KOPT-K1 (cell line): ENCODE results near the gene ELMO1.

Experiments
- H3K27ac ChIP-seq: fragments of 200-600 bp; sonication (generic); 2 replicates; pipeline ENCODE4 v1.5.1; 2016; ENCODE audit warnings: antibody characterized with exemption, mild to moderate bottlenecking, low read depth, low read length; ENCODE audit not compliant: poor library complexity, severe bottlenecking
- H3K36me3 ChIP-seq: fragments of 200-600 bp; sonication (generic); 2 replicates; pipeline ENCODE4 v1.5.1; 2017; ENCODE audit warnings: antibody characterized with exemption, mild to moderate bottlenecking, low read length, moderate library complexity; ENCODE audit not compliant: insufficient read depth
- H3K9me3 ChIP-seq: fragments of 200-600 bp; sonication (generic); 2 replicates; pipeline ENCODE4 v1.5.1; 2017; ENCODE audit warnings: antibody characterized with exemption, low read length, mild to moderate bottlenecking; ENCODE audit not compliant: insufficient read depth, poor library complexity, severe bottlenecking

ELMO1 gene

GRCh38 chr7:37235813-37236212, 212.9 kb downstream of the ELMO1 start:
- H3K27ac ChIP-seq, result no peak overlapping the region
- H3K36me3 ChIP-seq, result peaks cover 47% of the 10 kb centered on the region
- H3K9me3 ChIP-seq, result no peaks in the 10 kb centered on the region

GRCh38 chr7:37234928-37235327, 213.7 kb downstream of the ELMO1 start:
- H3K27ac ChIP-seq, result no peak overlapping the region
- no peaks in the 10 kb centered on the region for H3K9me3 ChIP-seq
- peaks cover 49% of the 10 kb centered on the region for H3K36me3 ChIP-seq

GRCh38 chr7:37234334-37234733, 214.3 kb downstream of the ELMO1 start:
- H3K9me3 ChIP-seq, result no peaks in the 10 kb centered on the region
- H3K27ac ChIP-seq, result no peak overlapping the region
- peaks cover 47% of the 10 kb centered on the region for H3K36me3 ChIP-seq

- Histone ChIP-seq H3K36me3 (peaks cover 59% of the 10 kb centered on the region), H3K27ac (no peak overlapping the region), H3K9me3 (no peaks in the 10 kb centered on the region)
Observed at GRCh38 chr7:37231613-37232012, 217.1 kb downstream of the ELMO1 start.

- no peaks in the 10 kb centered on the region for H3K9me3 ChIP-seq
- peaks cover 71% of the 10 kb centered on the region for H3K36me3 ChIP-seq
- H3K27ac ChIP-seq, result no peak overlapping the region
Observed at GRCh38 chr7:37230221-37230620, 218.4 kb downstream of the ELMO1 start.

GRCh38 chr7:37229381-37229780, 219.3 kb downstream of the ELMO1 start:
- Histone ChIP-seq H3K36me3 (peaks cover 76% of the 10 kb centered on the region), H3K27ac (no peak overlapping the region), H3K9me3 (no peaks in the 10 kb centered on the region)

- no peak overlapping the region for H3K27ac ChIP-seq
- H3K36me3 ChIP-seq, result peaks cover 83% of the 10 kb centered on the region
- H3K9me3 ChIP-seq, result no peaks in the 10 kb centered on the region
Observed at GRCh38 chr7:37225285-37225969, 223.2 kb downstream of the ELMO1 start.

- H3K36me3 ChIP-seq, result peaks cover 90% of the 10 kb centered on the region
- H3K27ac ChIP-seq, result no peak overlapping the region
Observed at GRCh38 chr7:37224746-37225145, 223.9 kb downstream of the ELMO1 start.

GRCh38 chr7:37220664-37221063, 228.0 kb downstream of the ELMO1 start:
- Histone ChIP-seq H3K36me3 (peaks cover 91% of the 10 kb centered on the region), H3K27ac (no peak overlapping the region), H3K9me3 (no peaks in the 10 kb centered on the region)

More at GRCh38 chr7:37224746-37225145, 223.9 kb downstream of the ELMO1 start:
- no peaks in the 10 kb centered on the region for H3K9me3 ChIP-seq

- Histone ChIP-seq H3K27ac (no peak overlapping the region), H3K9me3 (no peaks in the 10 kb centered on the region), H3K36me3 (peaks cover 91% of the 10 kb centered on the region)
Observed at GRCh38 chr7:37218956-37219355, 229.7 kb downstream of the ELMO1 start.

- no peak overlapping the region for H3K27ac ChIP-seq
- H3K36me3 ChIP-seq, result peaks cover 92% of the 10 kb centered on the region
- no peaks in the 10 kb centered on the region for H3K9me3 ChIP-seq
Observed at GRCh38 chr7:37216923-37217322, 231.7 kb downstream of the ELMO1 start.

GRCh38 chr7:37216156-37216852, 232.4 kb downstream of the ELMO1 start:
- H3K27ac ChIP-seq, result no peak overlapping the region

GRCh38 chr7:37215290-37215923, 233.3 kb downstream of the ELMO1 start:
- H3K9me3 ChIP-seq, result no peaks in the 10 kb centered on the region
- H3K36me3 ChIP-seq, result peaks cover 92% of the 10 kb centered on the region
- no peak overlapping the region for H3K27ac ChIP-seq

More at GRCh38 chr7:37216156-37216852, 232.4 kb downstream of the ELMO1 start:
- Histone ChIP-seq H3K9me3 (no peaks in the 10 kb centered on the region), H3K36me3 (peaks cover 92% of the 10 kb centered on the region)

GRCh38 chr7:37212556-37212955, 236.1 kb downstream of the ELMO1 start:
- Histone ChIP-seq H3K27ac (no peak overlapping the region), H3K36me3 (peaks cover 95% of the 10 kb centered on the region), H3K9me3 (no peaks in the 10 kb centered on the region)

- H3K27ac ChIP-seq, result no peak overlapping the region
- peaks cover 95% of the 10 kb centered on the region for H3K36me3 ChIP-seq
- H3K9me3 ChIP-seq, result no peaks in the 10 kb centered on the region
Observed at GRCh38 chr7:37212051-37212450, 236.6 kb downstream of the ELMO1 start.
